K562 treated with DMSO at 1 percent for 24 hours (cell line): ENCODE data around the gene DTX3. TPM values are rescaled to one million over a fixed set of nuclear protein-coding genes. Genes with fewer than 3 reads are reported as not detected.

Experiments used
- total RNA-seq: library from RNA; unstranded; fragments of 300-600 nt; gene quantifications from 2 replicates; pipeline ENCODE4 v1.2.3, GENCODE V29; 2022; ENCODE audit warnings: low read depth; ENCODE audit not compliant: insufficient read depth

Gene DTX3, protein sequence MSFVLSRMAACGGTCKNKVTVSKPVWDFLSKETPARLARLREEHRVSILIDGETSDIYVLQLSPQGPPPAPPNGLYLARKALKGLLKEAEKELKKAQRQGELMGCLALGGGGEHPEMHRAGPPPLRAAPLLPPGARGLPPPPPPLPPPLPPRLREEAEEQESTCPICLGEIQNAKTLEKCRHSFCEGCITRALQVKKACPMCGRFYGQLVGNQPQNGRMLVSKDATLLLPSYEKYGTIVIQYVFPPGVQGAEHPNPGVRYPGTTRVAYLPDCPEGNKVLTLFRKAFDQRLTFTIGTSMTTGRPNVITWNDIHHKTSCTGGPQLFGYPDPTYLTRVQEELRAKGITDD
- not detected in 2 replicates for total RNA-seq

GRCh38 chr12:57604454-57604991, at the start of gene DTX3:
Gene DTX3, plus strand, starts transcription at chr12:57604824. Its CDS starts 1,694 bp downstream, at chr12:57606518.

DNA sequence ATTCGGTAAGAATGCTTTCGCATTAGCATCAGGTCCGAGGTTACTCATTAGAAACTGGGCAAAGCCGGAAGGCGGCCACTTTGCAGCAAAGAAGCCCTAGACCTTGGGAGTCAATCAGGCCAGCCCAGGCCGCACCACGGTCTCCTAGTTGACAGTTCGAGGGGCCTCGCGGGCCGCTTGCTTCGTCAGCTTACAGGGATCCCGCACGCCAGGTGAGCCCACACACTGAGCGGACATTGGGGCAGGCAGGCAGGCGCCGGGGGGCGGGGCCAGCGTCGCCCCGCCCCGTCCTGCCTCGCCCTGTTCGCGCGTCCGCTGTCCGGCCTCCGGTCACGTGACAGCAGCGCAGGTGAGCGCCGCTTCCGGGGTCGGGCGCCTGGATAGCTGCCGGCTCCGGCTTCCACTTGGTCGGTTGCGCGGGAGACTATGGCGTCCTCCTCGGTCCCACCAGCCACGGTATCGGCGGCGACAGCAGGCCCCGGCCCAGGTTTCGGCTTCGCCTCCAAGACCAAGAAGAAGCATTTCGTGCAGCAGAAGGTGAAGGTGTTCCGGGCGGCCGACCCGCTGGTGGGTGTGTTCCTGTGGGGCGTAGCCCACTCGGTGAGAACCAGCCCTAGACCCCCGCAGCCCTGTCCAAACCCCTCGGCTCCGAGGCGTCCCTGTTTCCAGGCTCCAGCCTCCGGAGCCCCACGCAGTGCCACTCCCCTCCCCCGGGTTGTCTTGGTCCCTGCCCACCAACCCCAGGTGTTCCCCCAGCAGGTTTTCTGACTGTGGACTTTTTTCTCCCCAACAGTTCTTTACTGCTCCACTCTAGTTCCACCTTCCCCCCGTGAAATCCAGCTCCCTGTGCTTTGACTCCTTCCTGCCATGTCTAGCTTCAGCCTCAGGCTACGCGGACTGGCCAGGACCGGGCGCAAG, 13.5 kb upstream of the DTX3 start, which contains the start of gene PIP4K2C:
Gene PIP4K2C (plus strand): TSS at position 329 of the 918 bp plus-strand sequence. CDS start 98 bp downstream, at position 427.

GRCh38 chr12:57611108-57611826, 6.6 kb downstream of the DTX3 start, which contains the start of gene ARHGEF25:
Gene ARHGEF25, plus strand, starts transcription at chr12:57611435. Its CDS starts 460 bp downstream, at chr12:57611895.

DNA sequence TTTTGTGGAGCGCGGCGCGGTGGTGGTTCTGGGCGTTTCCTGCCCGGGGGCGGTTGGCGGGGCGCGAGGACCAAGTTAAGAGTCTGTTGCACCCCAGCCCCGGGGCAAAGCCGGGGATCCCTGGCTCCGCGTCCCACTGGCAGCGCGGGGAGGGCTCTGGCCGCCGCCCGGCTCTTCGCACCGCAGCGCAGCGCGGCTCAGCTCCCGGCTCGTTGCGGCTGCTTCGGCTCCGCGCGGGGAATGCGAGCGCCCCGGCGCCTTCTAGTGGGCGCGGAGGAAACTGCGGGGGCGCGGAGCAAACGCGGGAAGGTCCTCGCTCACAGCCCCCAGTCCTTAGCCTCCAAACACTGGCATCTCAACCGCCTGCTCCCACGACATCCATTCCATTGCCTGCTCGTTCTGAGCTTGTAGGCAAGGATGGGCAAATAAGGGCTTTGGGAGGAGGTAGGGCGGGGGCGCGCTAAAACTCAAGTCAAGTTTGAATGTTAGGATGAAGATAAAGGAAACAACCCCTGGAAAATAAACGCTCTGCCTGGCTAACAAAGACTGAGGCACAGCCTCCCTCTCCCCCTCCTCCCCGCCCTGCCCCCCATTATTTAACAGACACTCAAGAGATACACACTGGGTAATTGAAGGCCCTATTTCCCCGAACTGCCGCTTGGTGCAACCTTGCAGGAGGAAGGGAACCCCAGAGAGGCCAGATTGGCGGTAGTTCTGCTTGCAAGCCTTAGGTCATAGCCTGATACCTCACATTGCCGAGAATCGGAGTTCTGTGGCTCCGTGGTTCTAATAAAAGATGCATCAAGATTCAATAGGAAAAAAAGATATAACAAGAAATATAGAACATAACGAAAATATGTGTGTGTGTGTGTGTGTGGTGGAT, 28.6 kb downstream of the DTX3 start, which contains the start of gene B4GALNT1:
Gene B4GALNT1 (minus strand): TSS at position 244 of the 883 bp plus-strand sequence. CDS start 1,069 bp downstream, outside the sequence.

Other genes with a start within 250 kb of the DTX3 start
- gene R3HDM2, start 173.8 kb upstream of the DTX3 start, total RNA-seq = 23.0 and 24.6 TPM in 2 replicates
- gene INHBC, start 170.0 kb upstream of the DTX3 start, total RNA-seq = 0.27 and 0.32 TPM in 2 replicates
- gene INHBE, start 149.5 kb upstream of the DTX3 start, total RNA-seq = 63.1 and 79.5 TPM in 2 replicates
- gene GLI1, start 145.0 kb upstream of the DTX3 start, total RNA-seq = 0.80 and 2.3 TPM in 2 replicates
- 7.9 and 8.7 TPM in 2 replicates for gene ARHGAP9, start 125.0 kb upstream of the DTX3 start, total RNA-seq
- 479 TPM in 2 replicates for gene MARS1, start 116.8 kb upstream of the DTX3 start, total RNA-seq
- gene DDIT3, start 84.3 kb upstream of the DTX3 start, total RNA-seq = 196 and 208 TPM in 2 replicates
- 26.8 and 32.7 TPM in 2 replicates for gene MBD6, start 82.0 kb upstream of the DTX3 start, total RNA-seq
- 184 and 186 TPM in 2 replicates for gene DCTN2, start 57.6 kb upstream of the DTX3 start, total RNA-seq
- gene KIF5A, start 54.8 kb upstream of the DTX3 start, total RNA-seq = 11.0 and 12.9 TPM in 2 replicates
- 34.6 and 38.6 TPM in 2 replicates for gene PIP4K2C, start 13.6 kb upstream of the DTX3 start, total RNA-seq
- 16.4 and 17.6 TPM in 2 replicates for gene ARHGEF25, start 6.6 kb downstream of the DTX3 start, total RNA-seq
- 67.2 and 69.6 TPM in 2 replicates for gene B4GALNT1, start 28.4 kb downstream of the DTX3 start, total RNA-seq
- gene OS9, start 89.3 kb downstream of the DTX3 start, total RNA-seq = 291 and 302 TPM in 2 replicates
- 0.38 and 0.45 TPM in 2 replicates for gene AGAP2, start 133.9 kb downstream of the DTX3 start, total RNA-seq
- gene TSPAN31, start 140.2 kb downstream of the DTX3 start, total RNA-seq = 17.6 and 19.4 TPM in 2 replicates
- gene CDK4, start 147.5 kb downstream of the DTX3 start, total RNA-seq = 148 and 150 TPM in 2 replicates
- gene MARCHF9, start 150.3 kb downstream of the DTX3 start, total RNA-seq = 12.7 and 13.9 TPM in 2 replicates
- gene CYP27B1, start 162.3 kb downstream of the DTX3 start, total RNA-seq = 1.5 and 1.9 TPM in 2 replicates
- gene METTL1, start 167.3 kb downstream of the DTX3 start, total RNA-seq = 3.0 and 5.5 TPM in 2 replicates
- gene EEF1AKMT3, start 167.8 kb downstream of the DTX3 start, total RNA-seq = 5.8 and 6.3 TPM in 2 replicates
- 27.2 and 32.6 TPM in 2 replicates for gene TSFM, start 178.0 kb downstream of the DTX3 start, total RNA-seq
- gene AVIL, start 213.9 kb downstream of the DTX3 start, total RNA-seq = 0.94 and 2.1 TPM in 2 replicates
- 118 and 123 TPM in 2 replicates for gene CTDSP2, start 241.9 kb downstream of the DTX3 start, total RNA-seq